Uterus (tissue), 2 donors: ENCODE measurements around the gene PTPRZ1.

Experiments used
- CTCF ChIP-seq, 4 experiments: fragments of 200-600 bp in 2 of 4; fragments of 450-650 bp in 2 of 4; sonication (generic) in 2 of 4; IDR thresholded peaks; one replicate each; pipeline ENCODE4 v1.5.1; 2016 to 2019; ENCODE audit warnings: antibody characterized with exemption in 4 of 4, mild to moderate bottlenecking in 2 of 4, moderate library complexity in 1 of 4
- POLR2A ChIP-seq, 2 donors: fragments of 450-650 bp; IDR thresholded peaks; one replicate each; pipeline ENCODE4 v1.6.1; 2016; ENCODE audit warnings: antibody characterized with exemption in 2 of 2, mild to moderate bottlenecking in 1 of 2, moderate library complexity in 1 of 2

GRCh38 chr7:121904120-121904519 lies 31.2 kb downstream of the PTPRZ1 start:
- TF ChIP-seq CTCF (IDR thresholded peaks at IDR 0.05), result no peak
- TF ChIP-seq POLR2A (IDR thresholded peaks at IDR 0.05), result no peak
